Keratinocyte (primary cell): ENCODE measurements around the gene FNDC3B. TPM values are rescaled to one million over a fixed set of nuclear protein-coding genes. Genes with fewer than 3 reads are reported as not detected.

ENCODE experiments used
- DNase-seq: peaks from one replicate; pipeline ENCODE4 v3.0.0-alpha.2; 2011; ENCODE audit warnings: low read depth, missing footprints, low spot score
- FAIRE-seq: peaks from 2 replicates; lab custom pipeline; 2011; peaks lifted over from hg19 to GRCh38; lab: Jason Lieb, UNC
- H2AFZ ChIP-seq: 2 replicates; pipeline ENCODE4 v1.6.0; 2012; ENCODE audit warnings: low read length, control low read depth, inconsistent platforms; ENCODE audit not compliant: control insufficient read depth
- H3K27ac ChIP-seq: 2 replicates; pipeline ENCODE4 v1.5.1; 2011; ENCODE audit warnings: low read length; ENCODE audit not compliant: control insufficient read depth, insufficient read depth
- H3K27me3 ChIP-seq: 3 replicates; pipeline ENCODE4 v1.6.0; 2011; ENCODE audit warnings: low read length; ENCODE audit not compliant: control insufficient read depth, insufficient read depth; ENCODE audit errors: extremely low read depth
- H3K36me3 ChIP-seq, 2 experiments: 2 replicates in 1 of 2; 3 replicates in 1 of 2; pipeline ENCODE4 v1.5.1; 2011; ENCODE audit warnings: low read length in 2 of 2, mild to moderate bottlenecking in 1 of 2; ENCODE audit not compliant: control insufficient read depth in 2 of 2, insufficient read depth in 2 of 2; ENCODE audit errors: extremely low read depth in 1 of 2
- H3K4me1 ChIP-seq: 3 replicates; pipeline ENCODE4 v1.5.1; 2011; ENCODE audit warnings: low read length; ENCODE audit not compliant: control insufficient read depth, insufficient read depth; ENCODE audit errors: extremely low read depth
- H3K4me2 ChIP-seq: 3 replicates; pipeline ENCODE4 v1.6.0; 2011; ENCODE audit warnings: low read depth, low read length; ENCODE audit not compliant: control insufficient read depth, insufficient read depth; ENCODE audit errors: extremely low read depth
- H3K4me3 ChIP-seq, 3 experiments: fragments of 200-600 bp in 1 of 3; sonication (generic) in 1 of 3; 2 replicates in 2 of 3; 3 replicates in 1 of 3; pipeline ENCODE4 v1.5.1; 2011 to 2016; ENCODE audit warnings: low read length in 3 of 3, mild to moderate bottlenecking in 3 of 3, control low read depth in 2 of 3, inconsistent platforms in 1 of 3, low read depth in 1 of 3, mixed read lengths in 1 of 3, mixed run types in 1 of 3, moderate library complexity in 1 of 3; ENCODE audit not compliant: control insufficient read depth in 2 of 3, insufficient read depth in 2 of 3; ENCODE audit errors: extremely low read depth in 1 of 3
- H3K79me2 ChIP-seq: 2 replicates; pipeline ENCODE4 v1.6.0; 2012; ENCODE audit warnings: low read length; ENCODE audit not compliant: control insufficient read depth, insufficient read depth
- H3K9ac ChIP-seq: 3 replicates; pipeline ENCODE4 v1.6.0; 2011; ENCODE audit warnings: low read length; ENCODE audit not compliant: control insufficient read depth, insufficient read depth; ENCODE audit errors: extremely low read depth
- H3K9me1 ChIP-seq: 3 replicates; pipeline ENCODE4 v1.6.0; 2011; ENCODE audit warnings: low read length; ENCODE audit not compliant: control insufficient read depth, insufficient read depth; ENCODE audit errors: extremely low read depth
- H3K9me3 ChIP-seq: 2 replicates; pipeline ENCODE4 v1.5.1; 2012; ENCODE audit warnings: low read depth, low read length; ENCODE audit not compliant: control insufficient read depth
- H4K20me1 ChIP-seq: 3 replicates; pipeline ENCODE4 v1.6.0; 2011; ENCODE audit warnings: low read length; ENCODE audit not compliant: control insufficient read depth, insufficient read depth; ENCODE audit errors: extremely low read depth
- EZH2 ChIP-seq: IDR thresholded peaks from one replicate; pipeline ENCODE4 v1.6.1; 2012; ENCODE audit warnings: inconsistent platforms, mild to moderate bottlenecking, low read length, moderate library complexity
- dilution Hi-C: fragments of 300-500 bp; cut with MboI; formaldehyde crosslinking; loops from one replicate; pipeline ENCODE4 v1.7.0; 2020; ENCODE audit warnings: low sequenced_read_pairs; ENCODE audit not compliant: extremely low pct_ligation_motif_present
- polyA plus RNA-seq, 5 experiments: library from polyadenylated mRNA; depleted of rRNA in 3 of 5; stranded (reverse) in 3 of 5; stranded (forward) in 1 of 5; unstranded in 1 of 5; fragments of >200 nt; gene quantifications; 1 replicate in 1 of 5; 2 replicates in 3 of 5; 3 replicates in 1 of 5; pipeline versions ENCODE4 v1.2.1 to v1.2.3, GENCODE V29; 2011 to 2012; ENCODE audit warnings: missing spikeins in 2 of 5, low read depth in 1 of 5, low replicate concordance in 1 of 5
- TF ChIP-seq, protein P1 (sequence below), 3 experiments: IDR thresholded peaks in 1 of 3; conservative IDR thresholded peaks in 1 of 3; optimal IDR thresholded peaks in 1 of 3; 2 replicates in 2 of 3; 3 replicates in 1 of 3; pipeline versions ENCODE3 to v1.5.1; 2011; ENCODE audit warnings: low read length in 3 of 3, mild to moderate bottlenecking in 3 of 3, moderate library complexity in 2 of 3, control low read depth in 1 of 3, inconsistent platforms in 1 of 3; ENCODE audit not compliant: insufficient read depth in 2 of 3; ENCODE audit errors: extremely low read depth in 1 of 3

FNDC3B gene
- polyA plus RNA-seq, 1 donor (not counting 4 experiments of a cell fraction or from before 2014, with no cell fraction given), result 31.4 TPM

GRCh38 chr3:172204716-172205115, 165.3 kb downstream of the FNDC3B start:
- Histone ChIP-seq H3K36me3 (peaks cover 0 to 2% of the 10 kb centered on the region in 2 experiments), H3K27ac (no peak overlapping the region)
- dilution Hi-C loops, result no loop called here

GRCh38 chr3:172208586-172209332, 169.4 kb downstream of the FNDC3B start:
- Histone ChIP-seq H4K20me1 (no peaks in the 10 kb centered on the region), H2AFZ (no peak overlapping the region), H3K9me3 (no peaks in the 10 kb centered on the region), H3K4me1 (peaks cover 16% of the 10 kb centered on the region), H3K36me3 (no peaks in the 10 kb centered on the region), H3K4me2 (no peak overlapping the region), H3K4me3 (no peak overlapping the region), H3K27ac (no peak overlapping the region), H3K79me2 (peaks cover 48% of the 10 kb centered on the region), H3K9ac (no peak overlapping the region), H3K9me1 (no peaks in the 10 kb centered on the region), H3K27me3 (no peaks in the 10 kb centered on the region)
- no peak for FAIRE-seq
- TF ChIP-seq, protein P1, sequence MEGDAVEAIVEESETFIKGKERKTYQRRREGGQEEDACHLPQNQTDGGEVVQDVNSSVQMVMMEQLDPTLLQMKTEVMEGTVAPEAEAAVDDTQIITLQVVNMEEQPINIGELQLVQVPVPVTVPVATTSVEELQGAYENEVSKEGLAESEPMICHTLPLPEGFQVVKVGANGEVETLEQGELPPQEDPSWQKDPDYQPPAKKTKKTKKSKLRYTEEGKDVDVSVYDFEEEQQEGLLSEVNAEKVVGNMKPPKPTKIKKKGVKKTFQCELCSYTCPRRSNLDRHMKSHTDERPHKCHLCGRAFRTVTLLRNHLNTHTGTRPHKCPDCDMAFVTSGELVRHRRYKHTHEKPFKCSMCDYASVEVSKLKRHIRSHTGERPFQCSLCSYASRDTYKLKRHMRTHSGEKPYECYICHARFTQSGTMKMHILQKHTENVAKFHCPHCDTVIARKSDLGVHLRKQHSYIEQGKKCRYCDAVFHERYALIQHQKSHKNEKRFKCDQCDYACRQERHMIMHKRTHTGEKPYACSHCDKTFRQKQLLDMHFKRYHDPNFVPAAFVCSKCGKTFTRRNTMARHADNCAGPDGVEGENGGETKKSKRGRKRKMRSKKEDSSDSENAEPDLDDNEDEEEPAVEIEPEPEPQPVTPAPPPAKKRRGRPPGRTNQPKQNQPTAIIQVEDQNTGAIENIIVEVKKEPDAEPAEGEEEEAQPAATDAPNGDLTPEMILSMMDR (optimal IDR thresholded peaks at IDR 0.05 in 1 of 3, IDR thresholded peaks at IDR 0.05 in 1 of 3, conservative IDR thresholded peaks at IDR 0.05 in 1 of 3; ENCODE audit: extremely low read depth in 1 of 3, insufficient read depth in 2 of 3, low read length in 3 of 3), result no peak
- TF ChIP-seq EZH2, result no peak
- DNase-seq, result no peak
- dilution Hi-C loops, result no loop called here

More at GRCh38 chr3:172204716-172205115, 165.3 kb downstream of the FNDC3B start:
- DNase-seq (no peak), FAIRE-seq (no peak)
- Histone ChIP-seq H4K20me1 (no peaks in the 10 kb centered on the region), H3K9me3 (no peaks in the 10 kb centered on the region), H3K4me2 (no peak overlapping the region), H3K79me2 (peaks cover 61% of the 10 kb centered on the region), H3K9ac (no peak overlapping the region), H3K4me1 (peaks cover 30% of the 10 kb centered on the region), H3K27me3 (no peaks in the 10 kb centered on the region), H3K4me3 (no peak overlapping the region), H3K9me1 (no peaks in the 10 kb centered on the region), H2AFZ (no peak overlapping the region)
- TF ChIP-seq, protein P1 (optimal IDR thresholded peaks at IDR 0.05 in 1 of 3, IDR thresholded peaks at IDR 0.05 in 1 of 3, conservative IDR thresholded peaks at IDR 0.05 in 1 of 3; ENCODE audit: extremely low read depth in 1 of 3, insufficient read depth in 2 of 3, low read length in 3 of 3), result no peak
- TF ChIP-seq EZH2, result no peak
